SU-DHL-6 (cell line): Measurements from ENCODE around the gene DLX4.

ENCODE experiments used
- H2AFZ ChIP-seq: fragments of 200-600 bp; sonication (generic); 2 replicates; pipeline ENCODE4 v1.6.1; 2014; ENCODE audit warnings: low read depth, mild to moderate bottlenecking, moderate library complexity, mixed read lengths, antibody characterized with exemption, low read length; ENCODE audit not compliant: severe bottlenecking
- H3F3A ChIP-seq: fragments of 200-600 bp; shearing (Covaris generic); 2 replicates; pipeline ENCODE4 v1.6.0; 2016; ENCODE audit warnings: antibody characterized with exemption, mild to moderate bottlenecking; ENCODE audit not compliant: insufficient read depth
- H3K27ac ChIP-seq: fragments of 200-600 bp; sonication (generic); 2 replicates; pipeline ENCODE4 v1.5.1; 2016; ENCODE audit warnings: low read depth, mild to moderate bottlenecking, low read length, moderate library complexity, mixed read lengths
- H3K27me3 ChIP-seq: fragments of 200-600 bp; sonication (generic), shearing (Covaris generic); 2 replicates; pipeline ENCODE4 v1.6.0; 2014; ENCODE audit warnings: mild to moderate bottlenecking, low read length
- H3K36me3 ChIP-seq: fragments of 200-600 bp; sonication (generic); 2 replicates; pipeline ENCODE4 v1.6.1; 2014; ENCODE audit warnings: mild to moderate bottlenecking, low read length, mixed read lengths
- H3K4me2 ChIP-seq: fragments of 300-600, 200-600 bp; shearing (Covaris generic), sonication (generic); 2 replicates; pipeline ENCODE4 v1.6.0; 2014; ENCODE audit warnings: low read length, low read depth, mild to moderate bottlenecking; ENCODE audit not compliant: poor library complexity, severe bottlenecking
- H3K4me3 ChIP-seq: fragments of 200-600 bp; sonication (generic); 2 replicates; pipeline ENCODE4 v1.5.1; 2014; ENCODE audit warnings: antibody characterized with exemption, low read length, mild to moderate bottlenecking, mixed read lengths; ENCODE audit not compliant: insufficient read depth, poor library complexity, severe bottlenecking
- H3K79me2 ChIP-seq: fragments of 200-600 bp; sonication (generic); 2 replicates; pipeline ENCODE4 v1.6.1; 2014; ENCODE audit warnings: mild to moderate bottlenecking, low read length, moderate library complexity; ENCODE audit not compliant: insufficient read depth
- H3K9ac ChIP-seq: fragments of 200-600 bp; sonication (generic); 2 replicates; pipeline ENCODE4 v1.7.0; 2014; ENCODE audit warnings: mild to moderate bottlenecking, low read length
- H3K9me2 ChIP-seq: fragments of 200-600 bp; sonication (generic); replicated peaks from 2 replicates; pipeline ENCODE4 v1.6.1; 2014; ENCODE audit warnings: low read length; ENCODE audit not compliant: insufficient read depth
- H3K9me3 ChIP-seq: fragments of 200-600 bp; sonication (generic); 2 replicates; pipeline ENCODE4 v1.6.1; 2014; ENCODE audit warnings: low read length, mixed read lengths; ENCODE audit not compliant: insufficient read depth
- H4K20me1 ChIP-seq: fragments of 200-600 bp; sonication (generic); 2 replicates; pipeline ENCODE4 v1.6.1; 2014; ENCODE audit warnings: low read depth, mild to moderate bottlenecking, antibody characterized with exemption, low read length, moderate library complexity, mixed read lengths
- CTCF ChIP-seq: fragments of 200-600 bp; sonication (generic); IDR thresholded peaks from one replicate; pipeline ENCODE4 v1.5.1; 2017; ENCODE audit warnings: antibody characterized with exemption, mild to moderate bottlenecking, low read length, moderate library complexity; ENCODE audit not compliant: insufficient read depth, poor library complexity, severe bottlenecking
- EZH2phosphoT487 ChIP-seq: fragments of 200-600 bp; sonication (generic), shearing (Covaris generic); conservative IDR thresholded peaks from 2 replicates; pipeline ENCODE4 v1.6.1; 2018; ENCODE audit warnings: mild to moderate bottlenecking, antibody characterized with exemption, low read length, moderate library complexity, mixed read lengths

The DLX4 gene

DNA sequence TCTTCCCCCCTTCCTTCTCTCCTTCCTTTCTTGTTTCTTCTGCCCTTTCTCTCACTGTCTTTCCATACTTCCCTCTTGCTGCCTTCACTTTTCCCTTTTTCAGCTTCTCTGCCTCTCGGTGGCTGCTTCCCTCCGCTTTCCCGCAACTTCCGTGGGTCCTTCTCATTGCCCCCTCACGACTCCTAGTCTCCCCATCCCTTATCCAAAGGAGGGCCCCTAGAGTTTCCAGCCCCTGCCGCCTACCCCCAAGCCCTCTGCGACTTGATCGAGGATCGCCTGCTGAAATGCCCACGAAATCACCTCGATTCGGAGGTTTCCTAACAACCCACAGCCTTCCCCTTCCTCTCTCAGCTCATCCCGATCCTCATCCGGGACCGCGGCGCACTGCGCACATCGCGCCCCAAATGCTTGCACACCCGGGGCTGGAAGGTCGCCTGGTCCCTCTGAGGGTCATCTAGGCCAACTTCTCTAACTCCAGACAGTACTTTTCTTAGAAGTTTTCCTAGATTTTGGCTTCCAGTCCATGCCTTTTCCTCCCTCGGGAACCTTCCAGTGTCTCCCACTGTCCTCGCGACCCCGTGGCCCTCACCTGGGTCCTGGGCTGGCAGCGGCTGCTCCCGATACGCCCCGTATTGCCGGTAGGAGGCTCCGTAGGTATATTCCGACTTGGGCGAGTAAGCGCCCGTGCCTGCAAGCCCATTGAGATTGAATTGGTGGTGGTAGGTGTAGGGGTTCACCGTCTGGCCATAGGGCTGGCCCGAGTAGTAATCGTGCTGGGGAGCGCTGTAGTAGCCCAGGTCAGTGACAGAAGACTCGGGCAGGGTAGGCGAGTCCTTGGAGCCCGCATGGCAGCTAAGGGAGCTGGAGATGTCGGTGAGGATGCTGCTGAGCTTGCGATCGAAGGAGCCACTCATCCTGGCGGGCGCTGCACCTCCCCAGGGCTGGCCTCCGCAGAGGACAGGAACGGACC is 25.4 kb downstream of the DLX4 start:
- Histone ChIP-seq H3K4me3 (no peak overlapping the region), H3K27me3 (no peaks in the 10 kb centered on the region)

DNA sequence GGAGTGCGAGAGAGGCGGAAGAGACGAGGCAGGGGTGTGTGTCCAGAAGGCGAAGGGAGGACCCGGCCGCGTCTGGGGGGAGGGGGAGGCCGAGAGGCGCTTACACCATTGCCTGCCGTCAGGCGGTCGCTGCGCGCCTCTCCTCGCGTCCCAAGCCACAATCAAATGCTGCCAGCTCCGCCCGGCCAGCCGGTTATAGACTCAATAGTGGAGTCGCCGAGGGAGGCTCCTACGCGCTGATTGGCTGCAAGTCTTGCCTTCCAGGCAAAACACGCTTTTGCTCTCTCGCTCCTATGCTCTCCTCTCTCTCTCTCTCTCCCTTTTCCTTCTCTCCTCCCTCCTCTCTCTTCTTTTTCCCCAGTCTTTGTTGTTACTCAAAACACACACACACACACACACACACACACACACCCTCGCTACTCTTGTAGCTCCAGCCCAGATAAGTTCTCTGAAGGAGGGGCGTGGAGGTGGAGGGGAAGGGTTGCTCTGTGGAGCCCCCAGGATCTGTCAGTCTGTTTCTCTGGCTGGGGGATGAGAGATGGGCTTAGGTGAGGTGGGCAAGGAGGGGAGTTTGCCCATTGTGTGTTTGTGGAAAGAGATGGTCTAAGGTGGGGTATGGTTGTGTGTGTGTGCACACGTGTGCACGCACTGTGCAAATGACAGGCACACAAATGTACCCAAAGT is 26.2 kb downstream of the DLX4 start, which contains the start of gene DLX3:
Gene DLX3 (minus strand): TSS at position 170 of the 684 bp plus-strand sequence. CDS start 226 bp downstream, outside the sequence.
- no peaks in the 10 kb centered on the region for H3F3A ChIP-seq
- no peak within 1 kb of the TSS for H3K27ac ChIP-seq
- H3K9me3 ChIP-seq: no peaks in the 10 kb centered on the region
- TF ChIP-seq CTCF (no peak), EZH2phosphoT487 (no peak)
- H3K9me2 ChIP-seq: no peaks in the 10 kb centered on the region
- no peak within 1 kb of the TSS for H3K4me3 ChIP-seq
- H3K9ac ChIP-seq: no peak within 1 kb of the TSS
- H3K4me2 ChIP-seq: no peak within 1 kb of the TSS
- H3K79me2 ChIP-seq: no peaks in the 10 kb centered on the region
- H3K36me3 ChIP-seq: no peaks in the 10 kb centered on the region
- no peaks in the 10 kb centered on the region for H4K20me1 ChIP-seq
- no peak within 1 kb of the TSS for H2AFZ ChIP-seq
- H3K27me3 ChIP-seq: no peaks in the 10 kb centered on the region

More for the DNA sequence above, 25.4 kb downstream of the DLX4 start:
- Histone ChIP-seq H3K36me3 (no peaks in the 10 kb centered on the region), H3K9me2 (no peaks in the 10 kb centered on the region), H4K20me1 (no peaks in the 10 kb centered on the region), H3K4me2 (no peak overlapping the region), H3K27ac (no peak overlapping the region), H2AFZ (no peak overlapping the region), H3F3A (no peaks in the 10 kb centered on the region), H3K79me2 (no peaks in the 10 kb centered on the region), H3K9me3 (no peaks in the 10 kb centered on the region), H3K9ac (no peak overlapping the region)
- TF ChIP-seq CTCF: no peak
- TF ChIP-seq EZH2phosphoT487: no peak

GRCh38 chr17:49996121-49996494 is 27.1 kb downstream of the DLX4 start:
- Histone ChIP-seq H3K4me3 (no peak overlapping the region), H3K27ac (no peak overlapping the region), H3K9me2 (no peaks in the 10 kb centered on the region), H3K4me2 (no peak overlapping the region), H3K9ac (no peak overlapping the region), H3F3A (no peaks in the 10 kb centered on the region), H3K36me3 (no peaks in the 10 kb centered on the region), H4K20me1 (no peaks in the 10 kb centered on the region), H2AFZ (no peak overlapping the region), H3K27me3 (no peaks in the 10 kb centered on the region), H3K9me3 (no peaks in the 10 kb centered on the region), H3K79me2 (no peaks in the 10 kb centered on the region)
- TF ChIP-seq EZH2phosphoT487 (no peak), CTCF (no peak)
